GM23248 (cell line): ENCODE data around the gene SUSD6.

Experiments
- EZH2 ChIP-seq: fragments of 200-600 bp; sonication (generic); IDR thresholded peaks from 2 replicates; pipeline ENCODE4 v1.6.1; 2018; ENCODE audit warnings: antibody characterized with exemption, mild to moderate bottlenecking; ENCODE audit not compliant: insufficient read depth, poor library complexity, severe bottlenecking
- EZH2phosphoT487 ChIP-seq: fragments of 200-600 bp; sonication (generic); IDR thresholded peaks from 2 replicates; pipeline ENCODE4 v1.6.1; 2018; ENCODE audit warnings: antibody characterized with exemption, moderate library complexity, mild to moderate bottlenecking, low read depth; ENCODE audit not compliant: insufficient read depth

DNA sequence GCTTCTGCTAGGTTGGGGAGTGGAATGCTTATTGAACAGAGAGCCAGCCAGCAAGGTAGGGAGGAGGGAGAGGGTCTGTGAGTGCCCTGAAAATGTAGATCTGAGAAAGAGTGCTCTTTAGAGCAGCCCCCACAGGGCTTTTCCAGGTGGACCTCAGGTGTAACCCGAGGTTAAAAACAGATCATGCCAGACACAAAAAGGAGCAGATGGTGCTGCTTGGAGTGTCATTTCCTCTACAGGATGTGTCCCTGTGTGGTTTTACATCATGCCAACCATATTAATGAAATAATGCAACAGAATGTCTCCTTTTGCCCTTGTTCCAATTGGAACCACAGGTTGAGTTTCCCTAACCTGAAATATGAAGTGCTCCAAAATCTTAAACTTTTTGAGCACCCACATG, 6.4 kb downstream of the SUSD6 start:
- no peak for TF ChIP-seq EZH2
- no peak for TF ChIP-seq EZH2phosphoT487
